HG03159 (cell line): Measurements from ENCODE around the gene TAX1BP3.

ENCODE experiments used
- ATAC-seq: cut with Tn5 transposase; IDR thresholded peaks from one replicate; pipeline ENCODE4 v1.9.1; 2021; ENCODE audit warnings: mild to moderate bottlenecking, moderate library complexity; ENCODE audit not compliant: unreplicated experiment

The TAX1BP3 gene

GRCh38 chr17:3632287-3632686 is 36.1 kb downstream of the TAX1BP3 start:
- no peak for ATAC-seq

- no peak for ATAC-seq
These were observed 37.6 kb downstream of the TAX1BP3 start for GRCh38 chr17:3630781-3631180.

GRCh38 chr17:3627769-3628167 is 40.6 kb downstream of the TAX1BP3 start:
- no peak for ATAC-seq

GRCh38 chr17:3626831-3627768 is 41.3 kb downstream of the TAX1BP3 start:
- ATAC-seq = no peak

GRCh38 chr17:3622977-3623594 is 45.3 kb downstream of the TAX1BP3 start:
- ATAC-seq = no peak

- no peak for ATAC-seq
These were observed 47.1 kb downstream of the TAX1BP3 start for GRCh38 chr17:3621146-3621720.

GRCh38 chr17:3615160-3615870 is 53.1 kb downstream of the TAX1BP3 start:
- no peak for ATAC-seq

GRCh38 chr17:3613124-3613523 is 55.3 kb downstream of the TAX1BP3 start:
- ATAC-seq = no peak
